Fibroblast of mammary gland (primary cell): ENCODE measurements around the gene TENM4.
A peak's percentile ranks its signal among the peaks of the same experiment; 100 is the strongest.

Experiments used
- DNase-seq: peaks from one replicate; pipeline ENCODE4 v3.0.0-alpha.2; 2010; ENCODE audit warnings: low read depth
- H3K4me3 ChIP-seq: 2 replicates; pipeline ENCODE4 v1.5.1; 2011; ENCODE audit warnings: low read depth, mild to moderate bottlenecking, low read length, moderate library complexity; ENCODE audit not compliant: control insufficient read depth
- CTCF ChIP-seq: conservative IDR thresholded peaks from 2 replicates; pipeline ENCODE4 v1.5.1; 2011; ENCODE audit warnings: low read depth, low read length, inconsistent platforms; ENCODE audit not compliant: control insufficient read depth, insufficient read depth

The TENM4 gene

GRCh38 chr11:78972177-78972576, 468.7 kb downstream of the TENM4 start:
- no peak for DNase-seq
- TF ChIP-seq CTCF: no peak

DNA sequence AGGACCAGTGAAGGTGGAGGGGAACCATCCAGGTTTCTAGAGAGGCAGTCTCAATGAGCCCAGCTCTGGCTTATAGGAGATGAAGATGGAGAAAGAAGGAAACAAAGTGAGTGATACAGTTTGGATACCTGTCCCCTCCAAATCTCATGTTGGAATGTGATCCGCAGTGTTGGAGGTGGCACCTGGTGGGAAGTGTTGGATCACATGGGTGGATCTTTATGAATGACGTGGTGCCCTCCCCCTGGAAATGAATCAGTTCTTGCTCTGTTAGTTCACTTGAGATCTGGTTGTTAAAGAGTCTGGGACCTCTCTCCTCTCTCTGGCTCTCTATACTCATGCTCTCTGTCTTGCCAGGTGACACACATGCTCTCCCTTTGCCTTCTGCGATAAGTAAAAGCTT, 473.0 kb downstream of the TENM4 start:
- no peak for DNase-seq

More at GRCh38 chr11:78972177-78972576, 468.7 kb downstream of the TENM4 start:
- H3K4me3 ChIP-seq: no peak overlapping the region

GRCh38 chr11:78965432-78965831, 475.4 kb downstream of the TENM4 start:
- no peak for DNase-seq
- no peak overlapping the region for H3K4me3 ChIP-seq
- no peak for TF ChIP-seq CTCF

More for the DNA sequence above, 473.0 kb downstream of the TENM4 start:
- no peak for TF ChIP-seq CTCF
- H3K4me3 ChIP-seq: no peak overlapping the region

GRCh38 chr11:78961937-78962701, 478.7 kb downstream of the TENM4 start:
- no peak overlapping the region for H3K4me3 ChIP-seq
- no peak for TF ChIP-seq CTCF
- peak; percentile 30 for DNase-seq

GRCh38 chr11:78961247-78961646, 479.6 kb downstream of the TENM4 start:
- H3K4me3 ChIP-seq: no peak overlapping the region
- peak; percentile 31 for DNase-seq
- peak; percentile 46 for TF ChIP-seq CTCF

DNA sequence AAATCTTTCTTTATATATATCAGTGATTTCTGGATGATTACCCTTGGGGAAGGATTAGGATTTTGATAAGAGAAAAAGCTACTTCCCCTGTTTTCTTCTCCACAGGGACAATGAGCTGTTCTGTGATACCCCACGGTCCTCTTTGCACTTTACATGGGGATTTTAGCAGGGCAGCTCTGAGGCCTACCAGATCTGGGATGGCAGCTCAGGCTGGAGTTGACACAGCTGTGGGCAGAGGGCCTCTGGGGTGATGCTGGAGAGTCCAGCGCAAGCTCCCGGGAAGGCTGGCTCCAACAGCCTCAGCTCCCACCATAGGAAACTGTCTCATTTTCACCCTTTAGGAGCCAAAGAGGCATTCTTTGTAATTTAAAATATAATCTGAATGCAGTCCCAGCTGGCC, 482.4 kb downstream of the TENM4 start:
- no peak for DNase-seq
- H3K4me3 ChIP-seq: no peak overlapping the region
- TF ChIP-seq CTCF: no peak
